Right lobe of liver (tissue), 6 donors: Measurements from ENCODE around the gene TIMMDC1. TPM values are rescaled to one million over a fixed set of nuclear protein-coding genes. Genes with fewer than 3 reads are reported as not detected.

Experiments used
- ATAC-seq, 4 donors: fragments of 200-7000 bp; cut with Tn5 transposase; one replicate each; pipeline ENCODE4 v1.9.1; 2020; ENCODE audit warnings: mild to moderate bottlenecking in 4 of 4, moderate library complexity in 4 of 4
- DNase-seq, 3 donors: peaks; one replicate each; pipeline ENCODE4 v3.0.0-alpha.2; 2020
- H3K27ac ChIP-seq, 3 donors: fragments of 200-600 bp; one replicate each; pipeline ENCODE4 v1.8.0; 2022
- H3K27me3 ChIP-seq, 2 donors: fragments of 200-600 bp; one replicate each; pipeline ENCODE4 v1.8.0; 2022
- H3K36me3 ChIP-seq, 4 donors: fragments of 200-600 bp; sonication (generic) in 1 of 4; one replicate each; pipeline versions ENCODE4 v1.5.1 to v1.8.0; 2017 to 2022; ENCODE audit warnings: control low read depth in 1 of 4
- H3K4me1 ChIP-seq, 4 donors: fragments of 200-600 bp; sonication (generic) in 1 of 4; one replicate each; pipeline versions ENCODE4 v1.5.1 to v1.8.0; 2017 to 2022; ENCODE audit warnings: control low read depth in 1 of 4
- H3K4me3 ChIP-seq, 3 donors: fragments of 200-600 bp; one replicate each; pipeline ENCODE4 v1.8.0; 2022
- H3K9me3 ChIP-seq, 4 donors: fragments of 200-600 bp; sonication (generic) in 1 of 4; one replicate each; pipeline versions ENCODE4 v1.5.1 to v1.8.0; 2017 to 2022; ENCODE audit warnings: control low read depth in 1 of 4
- CTCF ChIP-seq, 4 donors: fragments of 200-600 bp in 3 of 4; fragments of 450-650 bp in 1 of 4; IDR thresholded peaks; one replicate each; pipeline versions ENCODE4 v1.5.1 to v1.8.0; 2016 to 2022; ENCODE audit warnings: antibody characterized with exemption in 4 of 4, mild to moderate bottlenecking in 2 of 4
- POLR2A ChIP-seq: fragments of 450-650 bp; IDR thresholded peaks from one replicate; pipeline ENCODE4 v1.6.1; 2017; ENCODE audit warnings: antibody characterized with exemption, mild to moderate bottlenecking
- WGBS: methylation state at CpG from one replicate; pipeline ENCODE4 v1.1.6; 2018; ENCODE audit warnings: low coverage, low lambda C conversion rate; ENCODE audit not compliant: insufficient coverage; ENCODE audit errors: missing lambda C conversion rate; 5-methylcytosine and 5-hydroxymethylcytosine counted together
- intact Hi-C, 2 donors: fragments of 100-400 bp; cut with DNase I; formaldehyde crosslinking; loops; one replicate each; pipeline versions ENCODE4 v1.11.2 to v1.14.1; 2022
- total RNA-seq, 6 experiments: library from RNA; depleted of rRNA in 2 of 6; stranded (reverse); fragments of >200 nt in 2 of 6; fragmentation: NEBNext Ultra II Directional in 3 of 6; extraction: Animal tissue kit (Norgen Biotek cat#: 25700) in 3 of 6; gene quantifications; one replicate each; pipeline versions ENCODE4 v1.1.0 to v1.2.4, GENCODE V29; 2016 to 2023
- donor health status: DM: no; HTN: yes; CAD: no.
- donor health status: DM: no; HTN: no; CAD: no.
- donor health status: DM: no; HTN: no; CAD: no.
- donor health status: DM: no; HTN: yes; CAD: no.
- donor health status: DM: no; HTN: yes; CAD: no.

The TIMMDC1 gene
- total RNA-seq, 6 experiments from 2014 or later, result 16.4 to 63.5 (median 42.8) TPM

- DNase-seq (no peak), ATAC-seq (no peak)
- WGBS, result 95% methylated on average over 3 of the region's 5 CpGs
- H3K9me3 ChIP-seq, result no peaks in the 10 kb centered on the region
- no peak overlapping the region for H3K4me3 ChIP-seq
- H3K4me1 ChIP-seq, result no peaks in the 10 kb centered on the region
- no peaks in the 10 kb centered on the region for H3K27me3 ChIP-seq
- TF ChIP-seq POLR2A, result no peak
- no peak for TF ChIP-seq CTCF (IDR thresholded peaks at IDR 0.05)
- H3K27ac ChIP-seq, result no peak overlapping the region
- peaks cover 0 to 19% (median 6%) of the 10 kb centered on the region in 4 donors for H3K36me3 ChIP-seq
- intact Hi-C loops, result no loop called here
Observed at GRCh38 chr3:119527714-119528113, 29.4 kb downstream of the TIMMDC1 start.

GRCh38 chr3:119529883-119530282, 31.5 kb downstream of the TIMMDC1 start:
- H3K4me1 ChIP-seq, result no peaks in the 10 kb centered on the region
- no peak overlapping the region for H3K27ac ChIP-seq
- no peaks in the 10 kb centered on the region for H3K9me3 ChIP-seq
- TF ChIP-seq CTCF (IDR thresholded peaks at IDR 0.05) (no peak), POLR2A (no peak)
- peaks cover 0 to 3% (median under 1%) of the 10 kb centered on the region in 4 donors for H3K36me3 ChIP-seq
- no peaks in the 10 kb centered on the region for H3K27me3 ChIP-seq
- no peak overlapping the region for H3K4me3 ChIP-seq
- intact Hi-C loops, result no loop called here
- DNase-seq, result no peak
- no peak for ATAC-seq

GRCh38 chr3:119530456-119530855, 32.1 kb downstream of the TIMMDC1 start:
- no peaks in the 10 kb centered on the region for H3K4me1 ChIP-seq
- WGBS, result 81% methylated on average over 2 of the region's 2 CpGs
- H3K36me3 ChIP-seq, result peaks cover 0 to under 1% (median 0%) of the 10 kb centered on the region in 4 donors
- intact Hi-C loops, result no loop called here
- H3K27me3 ChIP-seq, result no peaks in the 10 kb centered on the region
- no peak for DNase-seq
- no peak for ATAC-seq
- H3K27ac ChIP-seq, result no peak overlapping the region
- no peak for TF ChIP-seq POLR2A
- no peak for TF ChIP-seq CTCF (IDR thresholded peaks at IDR 0.05)
- H3K9me3 ChIP-seq, result no peaks in the 10 kb centered on the region
- no peak overlapping the region for H3K4me3 ChIP-seq

DNA sequence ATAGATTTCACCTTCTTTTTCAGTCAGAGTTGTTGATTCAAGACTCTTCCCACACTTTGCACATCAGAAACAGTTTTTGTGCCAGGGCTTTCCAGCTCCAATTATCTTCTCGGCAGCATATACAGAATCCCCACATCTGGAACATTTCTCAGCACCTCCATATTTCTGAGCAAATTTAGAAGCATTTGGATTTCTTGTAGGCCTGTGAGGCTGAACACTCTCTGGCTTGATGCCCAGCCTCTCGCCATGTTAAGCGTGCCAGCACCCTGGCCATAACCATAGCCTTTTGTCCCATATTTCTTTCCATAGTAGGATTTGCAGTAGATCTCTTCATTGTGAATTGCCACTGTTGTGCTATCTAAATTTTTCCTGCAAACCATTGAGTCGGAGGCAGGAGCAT, 32.8 kb downstream of the TIMMDC1 start:
- no peak for TF ChIP-seq CTCF (IDR thresholded peaks at IDR 0.05)
- no peak for TF ChIP-seq POLR2A
- no peak for ATAC-seq
- intact Hi-C loops, result no loop called here

DNA sequence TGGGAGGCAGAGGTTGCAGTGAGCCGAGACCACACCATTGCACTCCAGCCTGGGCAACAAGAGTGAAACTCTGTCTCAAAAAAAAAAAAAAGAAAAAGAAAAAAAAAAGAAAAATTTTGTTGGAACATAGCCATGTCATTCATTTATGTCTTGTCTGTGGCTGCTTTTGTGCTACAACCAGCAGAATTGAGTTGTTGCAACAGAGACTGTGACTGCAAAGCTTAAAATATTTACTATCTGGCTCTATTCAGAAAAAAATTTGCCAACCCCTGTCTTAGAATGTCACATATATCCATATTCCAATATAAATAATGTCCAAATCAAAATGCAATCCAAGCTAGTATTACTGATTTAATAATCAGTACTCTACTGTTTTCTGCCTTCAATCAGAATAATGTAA, 35.9 kb downstream of the TIMMDC1 start:
- no peaks in the 10 kb centered on the region for H3K36me3 ChIP-seq
- no peak for ATAC-seq
- H3K27ac ChIP-seq, result no peak overlapping the region
- H3K27me3 ChIP-seq, result no peaks in the 10 kb centered on the region
- TF ChIP-seq POLR2A (no peak), CTCF (IDR thresholded peaks at IDR 0.05) (no peak)
- H3K4me3 ChIP-seq, result no peak overlapping the region
- no peaks in the 10 kb centered on the region for H3K9me3 ChIP-seq
- intact Hi-C loops, result no loop called here
- H3K4me1 ChIP-seq, result no peaks in the 10 kb centered on the region
- WGBS, result 100% methylated on average over 1 of the region's 1 CpG
- no peak for DNase-seq

More for the DNA sequence above, 32.8 kb downstream of the TIMMDC1 start:
- Histone ChIP-seq H3K36me3 (no peaks in the 10 kb centered on the region), H3K27ac (no peak overlapping the region), H3K4me3 (no peak overlapping the region), H3K9me3 (no peaks in the 10 kb centered on the region), H3K27me3 (no peaks in the 10 kb centered on the region), H3K4me1 (no peaks in the 10 kb centered on the region)
- WGBS, result 67% methylated on average over 1 of the region's 4 CpGs
- no peak for DNase-seq
